HG02623 (cell line): ENCODE data around the gene C19orf44.
"Not testable (repeated sequence)": the region's sequence is repeated elsewhere in the genome, so short reads cannot be mapped to it uniquely, and the experiment has no call there.

Experiments used
- ATAC-seq: cut with Tn5 transposase; IDR thresholded peaks from one replicate; pipeline ENCODE4 v1.9.1; 2021; ENCODE audit warnings: moderate library complexity; ENCODE audit not compliant: unreplicated experiment

The C19orf44 gene

GRCh38 chr19:16466802-16467427, 29.3 kb upstream of the C19orf44 start:
- ATAC-seq = not testable (repeated sequence)

- ATAC-seq = no peak
These were observed 28.6 kb upstream of the C19orf44 start for GRCh38 chr19:16467581-16467980.

GRCh38 chr19:16470541-16470910, 25.7 kb upstream of the C19orf44 start:
- ATAC-seq = no peak

GRCh38 chr19:16470911-16471811, 25.0 kb upstream of the C19orf44 start:
- peak; percentile 23 for ATAC-seq

GRCh38 chr19:16472559-16472899, 23.7 kb upstream of the C19orf44 start:
- not testable (repeated sequence) for ATAC-seq

GRCh38 chr19:16472992-16473391, 23.2 kb upstream of the C19orf44 start:
- ATAC-seq = no peak

- ATAC-seq = no peak
These were observed 22.3 kb upstream of the C19orf44 start for GRCh38 chr19:16473875-16474392.

GRCh38 chr19:16476401-16476800, 19.8 kb upstream of the C19orf44 start:
- no peak for ATAC-seq

GRCh38 chr19:16477311-16477710, 18.9 kb upstream of the C19orf44 start:
- no peak for ATAC-seq

GRCh38 chr19:16482745-16483144, 13.4 kb upstream of the C19orf44 start:
- no peak for ATAC-seq

GRCh38 chr19:16486476-16486875, 9.7 kb upstream of the C19orf44 start:
- ATAC-seq = not testable (repeated sequence)

GRCh38 chr19:16496613-16496983, 404 bp downstream of the C19orf44 start:
- no peak for ATAC-seq

GRCh38 chr19:16497042-16497441, 848 bp downstream of the C19orf44 start:
- ATAC-seq = no peak

- no peak for ATAC-seq
These were observed 1.6 kb downstream of the C19orf44 start for GRCh38 chr19:16497837-16498236.

GRCh38 chr19:16504271-16504670, 8.1 kb downstream of the C19orf44 start:
- ATAC-seq = no peak

- ATAC-seq = not testable (repeated sequence)
These were observed 10.0 kb downstream of the C19orf44 start for GRCh38 chr19:16506161-16506560.

- ATAC-seq = no peak
These were observed 10.8 kb downstream of the C19orf44 start for GRCh38 chr19:16506961-16507360.

- no peak for ATAC-seq
These were observed 12.4 kb downstream of the C19orf44 start for GRCh38 chr19:16508546-16508945.

- ATAC-seq = no peak
These were observed 13.2 kb downstream of the C19orf44 start for GRCh38 chr19:16509141-16510061.

GRCh38 chr19:16512611-16513010, 16.4 kb downstream of the C19orf44 start:
- not testable (repeated sequence) for ATAC-seq

GRCh38 chr19:16514383-16515019, 18.3 kb downstream of the C19orf44 start:
- no peak for ATAC-seq
